Adrenal gland (tissue), 5 donors: Measurements from ENCODE around the gene UST.

ENCODE experiments used
- POLR2A ChIP-seq, 2 donors: fragments of 450-650 bp; IDR thresholded peaks; one replicate each; pipeline ENCODE4 v1.6.1; 2017; ENCODE audit warnings: antibody characterized with exemption in 2 of 2, mild to moderate bottlenecking in 2 of 2, moderate library complexity in 1 of 2
- TF ChIP-seq, protein P1 (sequence below), 6 experiments: fragments of 450-650 bp in 4 of 6; fragments of 200-600 bp in 2 of 6; sonication (generic) in 1 of 6; IDR thresholded peaks; 1 replicate in 5 of 6; 2 replicates in 1 of 6; pipeline versions ENCODE4 v1.5.1 to v1.8.0; 2016 to 2021; ENCODE audit warnings: antibody characterized with exemption in 6 of 6, mild to moderate bottlenecking in 2 of 6, moderate library complexity in 1 of 6
- donor health status: DM: no; HTN: no; CAD: no.

DNA sequence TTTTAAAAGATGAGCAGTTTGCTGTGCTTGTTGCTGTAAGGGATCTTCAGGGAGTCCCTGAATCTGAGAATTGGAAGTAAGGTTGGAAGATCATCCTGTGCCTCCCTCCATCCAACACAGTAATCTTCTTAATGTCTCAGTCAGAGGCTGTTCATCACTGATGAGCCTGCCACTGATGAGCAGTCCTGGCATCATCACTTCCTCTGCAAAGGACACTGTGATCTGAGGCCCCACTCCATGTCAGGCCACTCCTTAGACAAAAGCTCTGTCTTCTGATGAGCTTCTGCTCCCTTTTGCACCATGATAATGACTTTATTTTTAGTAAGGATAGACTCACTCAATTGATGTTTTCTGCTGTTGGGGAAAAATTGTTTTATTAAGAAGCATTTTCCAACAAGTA is 121.0 kb downstream of the UST start:
- TF ChIP-seq, protein P1, sequence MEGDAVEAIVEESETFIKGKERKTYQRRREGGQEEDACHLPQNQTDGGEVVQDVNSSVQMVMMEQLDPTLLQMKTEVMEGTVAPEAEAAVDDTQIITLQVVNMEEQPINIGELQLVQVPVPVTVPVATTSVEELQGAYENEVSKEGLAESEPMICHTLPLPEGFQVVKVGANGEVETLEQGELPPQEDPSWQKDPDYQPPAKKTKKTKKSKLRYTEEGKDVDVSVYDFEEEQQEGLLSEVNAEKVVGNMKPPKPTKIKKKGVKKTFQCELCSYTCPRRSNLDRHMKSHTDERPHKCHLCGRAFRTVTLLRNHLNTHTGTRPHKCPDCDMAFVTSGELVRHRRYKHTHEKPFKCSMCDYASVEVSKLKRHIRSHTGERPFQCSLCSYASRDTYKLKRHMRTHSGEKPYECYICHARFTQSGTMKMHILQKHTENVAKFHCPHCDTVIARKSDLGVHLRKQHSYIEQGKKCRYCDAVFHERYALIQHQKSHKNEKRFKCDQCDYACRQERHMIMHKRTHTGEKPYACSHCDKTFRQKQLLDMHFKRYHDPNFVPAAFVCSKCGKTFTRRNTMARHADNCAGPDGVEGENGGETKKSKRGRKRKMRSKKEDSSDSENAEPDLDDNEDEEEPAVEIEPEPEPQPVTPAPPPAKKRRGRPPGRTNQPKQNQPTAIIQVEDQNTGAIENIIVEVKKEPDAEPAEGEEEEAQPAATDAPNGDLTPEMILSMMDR (IDR thresholded peaks at IDR 0.05): no peak
- no peak for TF ChIP-seq POLR2A (IDR thresholded peaks at IDR 0.05)
